ENCODE data around the gene KCNAB2.

Gene KCNAB2

DNA sequence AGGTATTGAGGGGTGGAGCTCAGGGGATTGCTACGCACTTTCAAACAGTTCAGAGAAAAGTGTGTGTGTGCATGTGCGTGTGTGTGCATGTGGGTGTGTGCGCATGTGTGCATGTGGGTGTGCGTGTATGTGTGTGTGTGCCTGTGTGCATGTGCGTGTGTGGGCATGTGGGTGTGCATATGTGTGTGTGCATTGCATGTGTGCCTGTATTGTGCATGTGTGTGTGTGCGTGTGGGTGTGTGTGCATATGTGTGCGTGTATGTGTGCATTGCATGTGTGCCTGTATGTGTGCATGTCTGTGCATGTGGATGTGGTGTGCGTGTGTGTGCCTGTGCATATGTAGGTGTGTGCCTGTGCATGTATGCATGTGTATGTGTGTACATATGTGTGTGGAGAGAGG is 12.6 kb upstream of the KCNAB2 start:
- no peak for DNase-seq (ENCODE audit: low read depth)

DNA sequence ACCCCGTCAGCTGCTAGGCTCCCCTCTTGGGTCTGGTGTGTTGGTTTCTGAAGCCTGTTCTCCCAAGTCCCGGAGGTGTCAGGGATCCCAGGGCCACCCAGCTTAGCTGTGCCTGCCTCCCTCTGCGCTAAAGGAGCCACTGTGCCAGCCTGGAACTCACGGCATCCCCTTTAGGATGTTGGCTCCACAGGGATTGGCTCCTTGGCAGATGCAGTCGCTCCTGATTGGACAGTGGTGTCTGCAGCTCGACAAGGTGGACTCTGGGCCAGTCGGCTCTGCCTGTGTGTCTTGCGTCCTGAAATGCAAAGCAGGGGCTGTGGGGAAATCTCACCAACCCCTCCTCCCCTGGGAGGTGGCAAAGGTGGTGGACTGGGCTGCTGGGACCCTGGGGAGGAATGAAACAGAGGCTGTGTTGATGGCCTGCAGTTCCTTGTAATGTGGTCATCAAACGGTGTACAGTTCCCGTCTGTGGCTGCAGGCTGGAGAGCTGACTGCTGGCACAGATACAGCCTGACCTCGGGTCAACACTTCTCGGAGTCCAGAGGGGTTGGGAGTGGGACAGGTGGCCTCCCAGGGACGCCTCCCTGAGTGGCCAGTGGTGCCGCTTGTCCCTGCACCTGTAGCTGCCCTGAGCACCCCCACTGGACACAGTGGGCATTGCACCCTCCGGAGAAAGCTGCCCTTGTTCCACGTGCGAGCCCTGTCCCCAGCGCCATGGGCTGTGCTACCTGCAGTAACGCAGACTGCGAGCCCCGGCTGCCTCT is 11.5 kb upstream of the KCNAB2 start:
- no peak for DNase-seq (ENCODE audit: low read depth)

GRCh38 chr1:6034750-6035096 is 11.0 kb upstream of the KCNAB2 start:
- no peak for DNase-seq (ENCODE audit: low read depth)

GRCh38 chr1:6035303-6035702 is 10.4 kb upstream of the KCNAB2 start:
- DNase-seq (ENCODE audit: low read depth), result no peak

DNA sequence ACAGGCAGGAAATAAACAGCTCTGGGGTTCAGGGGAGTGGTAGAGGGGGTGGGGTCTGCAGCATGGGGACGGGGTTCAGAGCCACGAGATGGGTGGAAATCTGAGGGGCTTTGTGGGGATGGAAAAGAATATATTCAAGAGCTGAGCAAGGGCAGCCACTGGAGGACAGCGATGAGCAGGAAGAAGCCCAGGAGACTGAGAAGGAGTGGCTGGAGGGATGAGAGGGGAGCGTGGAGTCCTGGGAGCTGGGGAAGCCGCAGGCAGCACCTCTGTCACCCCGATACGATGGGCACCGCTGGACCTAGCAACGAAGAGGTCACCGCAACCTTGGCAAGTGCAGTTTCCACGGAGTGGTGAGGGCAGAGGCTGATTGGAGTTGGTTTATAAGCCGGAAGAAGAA is 10.0 kb upstream of the KCNAB2 start:
- no peak for DNase-seq (ENCODE audit: low read depth)

- no peak for DNase-seq (ENCODE audit: low read depth)
Measured at GRCh38 chr1:6037338-6037762, 8.3 kb upstream of the KCNAB2 start.

DNA sequence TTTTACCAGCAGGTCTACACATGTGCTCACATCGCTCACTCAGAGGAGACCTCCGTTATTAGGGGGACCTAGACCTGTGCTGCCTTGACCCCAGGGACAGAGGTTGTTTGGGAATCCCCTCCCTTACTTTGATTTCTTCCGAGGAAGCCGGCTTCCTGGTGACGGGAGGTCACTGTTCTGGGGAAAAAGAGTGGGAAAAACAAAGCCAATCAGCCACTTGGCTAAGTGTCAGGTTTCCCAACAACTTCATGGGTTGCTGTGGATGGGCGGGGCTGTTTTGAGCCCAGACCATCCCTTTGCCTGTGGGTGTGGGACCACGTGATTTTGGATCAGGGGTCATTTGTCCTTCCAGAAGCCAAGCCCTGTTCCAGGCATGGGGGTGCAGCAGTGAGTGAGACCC is 7.1 kb upstream of the KCNAB2 start:
- no peak for DNase-seq (ENCODE audit: low read depth)

GRCh38 chr1:6039031-6039430 is 6.7 kb upstream of the KCNAB2 start:
- no peak for DNase-seq (ENCODE audit: low read depth)

DNA sequence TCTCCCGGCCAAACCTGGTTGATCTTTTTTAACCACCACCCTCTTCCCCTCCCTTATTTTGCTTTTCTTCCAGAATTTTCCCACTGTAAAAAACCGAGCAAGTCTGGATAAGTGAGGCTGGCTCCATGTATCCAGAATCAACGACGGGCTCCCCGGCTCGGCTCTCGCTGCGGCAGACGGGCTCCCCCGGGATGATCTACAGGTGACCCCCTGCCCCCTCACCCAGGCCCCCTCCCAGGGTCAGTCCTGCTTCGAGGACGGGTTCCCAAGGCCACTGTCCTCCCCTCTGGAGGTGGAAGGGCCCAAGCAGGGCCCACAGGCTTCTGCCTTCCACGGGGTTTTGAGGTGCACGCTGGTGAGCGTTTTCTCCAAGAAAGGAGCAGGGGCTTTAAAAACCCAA is 5.2 kb upstream of the KCNAB2 start:
- no peak for DNase-seq (ENCODE audit: low read depth)

DNA sequence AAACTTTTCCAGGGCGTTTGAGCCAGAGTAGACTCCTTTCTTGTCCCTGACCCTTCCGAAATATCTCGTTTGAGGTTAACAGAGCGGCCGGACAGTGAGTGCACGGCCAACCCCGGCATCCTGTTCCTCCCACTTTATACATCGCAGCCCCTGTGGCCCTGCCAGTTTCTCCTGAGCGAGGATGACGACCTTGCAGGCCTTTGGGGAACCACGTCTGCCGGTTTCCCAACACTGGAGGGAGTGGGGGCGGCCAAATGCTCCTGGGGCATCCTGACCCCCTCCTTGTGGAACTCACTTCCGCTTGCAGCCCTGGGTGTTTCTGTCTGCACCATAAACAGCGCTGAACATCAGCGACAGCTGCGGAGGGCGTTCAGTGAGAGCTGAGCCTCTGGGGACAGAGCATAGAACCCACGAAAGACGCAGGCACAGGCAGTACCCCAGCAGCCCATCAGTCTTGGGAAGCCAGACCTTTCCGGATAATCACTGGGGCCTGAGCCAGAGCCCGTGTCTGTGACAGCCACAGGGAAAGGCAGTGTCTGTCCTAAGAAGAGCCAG is 4.8 kb upstream of the KCNAB2 start:
- no peak for DNase-seq (ENCODE audit: low read depth)

GRCh38 chr1:6041432-6042062 is 4.1 kb upstream of the KCNAB2 start:
- no peak for DNase-seq (ENCODE audit: low read depth)

GRCh38 chr1:6043561-6043960 is 2.1 kb upstream of the KCNAB2 start:
- no peak for DNase-seq (ENCODE audit: low read depth)

- no peak for DNase-seq (ENCODE audit: low read depth)
Measured at GRCh38 chr1:6044481-6045109, 1.1 kb upstream of the KCNAB2 start.

GRCh38 chr1:6045110-6045502 is 582 bp upstream of the KCNAB2 start:
- no peak for DNase-seq (ENCODE audit: low read depth)

GRCh38 chr1:6046279-6046678 is 591 bp downstream of the KCNAB2 start:
- no peak for DNase-seq (ENCODE audit: low read depth)

DNA sequence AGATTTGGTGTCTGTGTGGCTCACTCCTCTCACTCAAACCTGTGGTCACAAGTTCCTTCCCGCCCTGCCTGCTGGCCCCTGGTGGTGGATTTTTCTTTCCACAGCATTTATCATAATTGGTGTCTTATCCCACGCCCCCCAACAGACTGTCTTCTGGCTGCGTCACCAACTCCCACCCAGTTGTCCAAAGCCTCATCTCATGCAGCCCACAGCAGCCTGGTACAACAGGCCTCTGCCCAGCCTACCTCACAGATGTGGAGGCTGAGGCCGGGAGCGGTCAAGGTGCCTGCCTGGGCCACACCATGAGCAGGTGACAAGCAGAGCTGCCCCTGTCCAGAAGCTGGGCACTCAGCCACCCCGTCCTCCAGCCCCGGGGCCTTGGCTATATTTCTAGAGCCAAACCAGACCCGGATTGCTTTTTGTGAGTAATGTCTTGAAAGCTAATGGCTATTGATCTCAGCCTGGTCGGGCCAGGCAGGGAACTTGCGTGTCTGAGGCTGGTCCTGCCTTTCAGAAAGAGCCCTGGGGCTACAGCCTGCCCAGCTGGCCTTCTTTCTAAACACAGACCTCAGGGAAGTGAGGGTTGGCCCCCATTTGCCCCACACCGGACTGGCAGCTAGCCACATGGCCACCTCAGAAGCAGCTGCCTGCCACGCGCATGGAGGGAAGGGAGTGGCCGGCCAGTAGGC is 2.6 kb downstream of the KCNAB2 start:
- no peak for DNase-seq (ENCODE audit: low read depth)

DNA sequence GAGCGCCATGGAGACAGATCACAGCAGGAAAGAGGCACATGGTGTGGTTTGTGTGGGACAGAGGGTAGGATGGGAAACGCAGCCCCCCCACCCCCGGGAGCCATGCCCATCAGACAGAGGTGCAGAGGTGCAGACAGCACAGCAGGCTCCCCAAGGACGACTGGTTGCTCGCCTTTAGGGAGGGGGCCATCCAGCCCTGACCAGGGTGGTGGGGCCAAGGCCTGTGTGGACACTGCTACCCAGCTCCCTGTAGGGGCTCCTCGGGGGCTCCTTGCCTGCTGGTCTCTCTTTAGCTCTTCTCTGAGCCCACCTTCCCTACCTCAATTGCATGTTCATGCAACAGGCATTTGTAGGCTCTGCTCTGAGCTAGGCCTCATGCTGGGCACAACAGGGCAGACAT is 3.7 kb downstream of the KCNAB2 start:
- no peak for DNase-seq (ENCODE audit: low read depth)

DNA sequence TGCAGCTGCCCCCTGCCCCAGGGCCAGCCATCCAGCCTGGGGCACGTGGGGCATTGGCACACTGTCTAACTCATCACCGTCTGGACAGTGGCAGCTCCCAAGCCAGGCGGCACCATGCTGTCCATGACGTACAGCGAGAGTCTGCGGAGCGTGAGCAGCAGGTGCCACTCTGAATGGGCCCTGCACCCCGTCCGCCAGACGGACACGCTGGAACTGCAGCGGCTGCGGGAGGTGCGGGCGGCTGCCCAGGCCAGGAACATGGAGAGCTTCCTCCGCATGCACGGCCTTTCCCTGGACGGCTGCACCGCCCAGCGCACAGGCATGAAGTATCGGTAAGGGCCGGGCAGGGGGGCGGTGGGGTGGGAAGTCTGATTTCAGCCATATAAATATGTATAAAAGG is 5.7 kb downstream of the KCNAB2 start:
- DNase-seq (ENCODE audit: low read depth), result no peak

DNA sequence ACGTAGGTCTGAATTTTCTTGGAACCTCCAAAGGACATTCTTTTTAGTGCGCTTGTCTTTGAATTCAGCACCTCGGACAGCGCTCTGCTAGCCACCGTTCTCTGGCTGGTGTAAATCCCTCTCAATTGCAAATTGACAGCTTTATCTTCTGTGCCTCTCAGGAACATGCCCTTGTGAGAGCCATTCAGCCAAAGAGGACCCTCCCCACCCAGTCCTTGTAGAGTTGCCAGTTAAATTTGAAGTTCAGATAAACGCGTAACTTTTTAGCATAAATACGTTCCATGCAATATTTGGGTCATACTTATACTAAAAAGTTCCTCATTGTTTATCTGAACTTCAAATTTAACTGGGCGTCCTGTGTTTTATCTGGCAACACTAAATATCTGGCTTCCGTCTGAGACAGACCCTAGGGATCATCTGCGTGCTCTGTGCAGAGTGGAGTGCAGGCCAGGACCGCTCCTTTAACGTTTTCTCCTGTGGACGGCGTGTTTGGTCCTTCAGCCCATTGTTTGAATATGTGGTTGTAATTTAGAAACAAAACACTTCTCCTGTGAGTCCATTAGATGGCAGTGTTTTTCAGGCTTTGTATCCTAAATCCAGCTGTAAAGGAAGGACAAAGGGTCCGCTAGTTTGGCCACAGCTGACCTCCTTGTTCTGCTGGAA is 7.0 kb downstream of the KCNAB2 start:
- DNase-seq (ENCODE audit: low read depth), result no peak

DNA sequence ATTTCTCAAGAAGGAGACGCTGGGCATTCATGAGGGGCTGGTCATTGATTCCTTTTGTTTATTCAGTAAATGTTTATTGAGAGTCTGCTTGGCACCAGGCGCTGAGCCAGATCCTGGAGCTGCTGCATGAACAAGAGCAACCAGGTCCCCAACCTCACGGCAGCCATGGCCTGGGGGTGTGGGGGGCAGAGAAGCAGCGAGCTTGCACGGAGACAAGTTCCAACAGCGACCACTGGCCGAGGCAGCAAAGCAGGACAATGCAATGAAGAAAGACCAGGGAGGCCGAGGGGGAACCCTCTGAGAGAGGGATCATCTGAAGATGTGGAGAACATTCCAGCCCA is 7.5 kb downstream of the KCNAB2 start:
- no peak for DNase-seq (ENCODE audit: low read depth)

DNA sequence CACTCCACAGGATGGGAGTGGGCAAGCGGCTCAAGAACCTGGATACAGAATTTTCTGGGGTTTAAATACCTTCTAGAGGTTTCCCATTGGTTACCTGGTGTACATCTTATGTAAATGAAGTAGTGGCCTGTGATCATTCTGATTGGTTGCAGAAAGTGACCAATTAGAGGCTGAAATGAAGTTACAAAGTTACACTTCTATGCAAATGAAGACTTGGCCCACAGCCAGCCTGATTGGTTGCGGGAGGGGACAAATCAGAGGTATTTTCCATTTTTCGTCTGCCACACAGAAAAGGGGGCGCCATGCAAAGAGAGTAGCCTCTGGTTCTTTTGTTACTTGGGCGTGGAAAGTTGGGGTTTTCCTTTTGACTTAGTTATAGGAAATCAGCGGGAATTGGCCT is 8.9 kb downstream of the KCNAB2 start:
- no peak for DNase-seq (ENCODE audit: low read depth)

DNA sequence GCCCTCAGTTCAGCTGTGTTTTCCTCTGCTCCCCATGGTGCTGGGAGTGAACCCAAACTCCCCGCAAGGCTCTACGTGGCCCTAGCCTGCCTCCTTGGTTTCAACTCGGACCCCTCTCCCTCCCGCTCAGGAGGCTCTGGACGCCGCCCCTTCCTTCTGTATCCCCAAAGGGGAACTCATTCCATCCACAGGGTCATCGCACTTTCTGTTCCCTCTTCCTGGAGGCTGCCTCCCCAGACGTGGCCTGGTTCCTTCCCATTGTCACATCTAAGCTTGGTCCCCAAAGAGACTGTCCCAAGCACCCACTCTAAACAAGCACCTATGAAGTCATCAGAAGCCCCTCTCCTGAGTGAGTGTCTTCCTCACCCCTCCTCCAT is 10.9 kb downstream of the KCNAB2 start:
- DNase-seq (ENCODE audit: low read depth), result no peak
